ENCODE results near the gene RNASEH2A. TPM values are rescaled to one million over a fixed set of nuclear protein-coding genes. Genes with fewer than 3 reads are reported as not detected.
"Not testable (repeated sequence)": the region's sequence is repeated elsewhere in the genome, so short reads cannot be mapped to it uniquely, and the experiment has no call there.

The RNASEH2A gene
- total RNA-seq, 2 experiments from 2014 or later: 61.9 to 66.8 TPM

DNA sequence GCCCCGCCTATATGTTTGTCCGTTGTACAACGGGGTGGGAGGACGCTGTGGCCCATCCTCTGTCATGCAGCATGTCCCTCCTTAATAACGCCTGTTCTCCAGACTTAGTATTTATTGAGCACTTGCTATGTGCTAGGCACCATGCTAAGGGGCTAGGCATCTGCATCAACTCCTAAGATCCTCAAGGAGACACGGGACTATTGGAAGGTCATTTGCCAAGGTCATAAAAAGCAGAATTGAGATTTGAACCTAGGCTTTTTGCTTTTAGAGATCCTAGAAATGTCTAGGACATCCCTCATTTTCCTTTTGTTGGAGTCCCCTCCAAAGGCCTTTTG is 30.1 kb downstream of the RNASEH2A start:
- Mint-ChIP-seq H3K4me3 (no peak overlapping the region), H3K4me1 (ENCODE audit: low read depth) (peaks cover 40% of the 10 kb centered on the region), H3K27me3 (peaks cover 72% of the 10 kb centered on the region), H3K9me3 (no peaks in the 10 kb centered on the region), H3K36me3 (no peaks in the 10 kb centered on the region), H3K27ac (no peak overlapping the region)
- intact Hi-C loops (cut with micrococcal nuclease): loop anchor here (5.0 kb wide), 2 partner anchors 34 to 59 kb away; partner anchors contain the start of genes HOOK2, PRDX2 and THSD8
- POLR2A ChIA-PET: no interaction called here
- no peak for DNase-seq
- CTCF ChIA-PET: interaction anchor here (0.9 to 2.2 kb wide), 4 partner anchors 11 to 74 kb away, joined by 3 to 17 read pairs (median 8); no protein-coding TSS in a partner anchor

DNA sequence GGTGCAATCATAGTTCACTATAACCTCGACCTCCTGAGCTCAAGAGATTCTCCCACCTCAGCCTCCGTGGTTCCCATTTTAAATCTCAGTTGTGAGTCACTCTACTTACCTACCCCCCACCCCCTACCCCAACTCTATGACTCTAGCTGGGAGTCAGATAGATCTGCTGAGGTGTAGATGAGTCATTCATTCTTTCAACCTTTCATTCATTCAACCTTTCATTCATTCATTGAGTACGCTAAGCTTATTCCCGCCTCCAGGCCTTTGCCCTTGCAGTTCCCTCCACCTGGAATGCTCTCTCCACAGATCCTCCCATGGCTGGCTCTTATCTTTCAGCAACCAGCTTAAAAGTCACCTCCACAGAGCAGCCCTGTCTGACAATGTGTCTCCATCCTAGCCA is 30.8 kb downstream of the RNASEH2A start:
- Mint-ChIP-seq H3K27me3 (peaks cover 70% of the 10 kb centered on the region), H3K4me3 (no peak overlapping the region)
- intact Hi-C loops (cut with micrococcal nuclease): loop anchor here (5.0 kb wide), 2 partner anchors 35 to 60 kb away; partner anchors contain the start of genes HOOK2, PRDX2 and THSD8

DNA sequence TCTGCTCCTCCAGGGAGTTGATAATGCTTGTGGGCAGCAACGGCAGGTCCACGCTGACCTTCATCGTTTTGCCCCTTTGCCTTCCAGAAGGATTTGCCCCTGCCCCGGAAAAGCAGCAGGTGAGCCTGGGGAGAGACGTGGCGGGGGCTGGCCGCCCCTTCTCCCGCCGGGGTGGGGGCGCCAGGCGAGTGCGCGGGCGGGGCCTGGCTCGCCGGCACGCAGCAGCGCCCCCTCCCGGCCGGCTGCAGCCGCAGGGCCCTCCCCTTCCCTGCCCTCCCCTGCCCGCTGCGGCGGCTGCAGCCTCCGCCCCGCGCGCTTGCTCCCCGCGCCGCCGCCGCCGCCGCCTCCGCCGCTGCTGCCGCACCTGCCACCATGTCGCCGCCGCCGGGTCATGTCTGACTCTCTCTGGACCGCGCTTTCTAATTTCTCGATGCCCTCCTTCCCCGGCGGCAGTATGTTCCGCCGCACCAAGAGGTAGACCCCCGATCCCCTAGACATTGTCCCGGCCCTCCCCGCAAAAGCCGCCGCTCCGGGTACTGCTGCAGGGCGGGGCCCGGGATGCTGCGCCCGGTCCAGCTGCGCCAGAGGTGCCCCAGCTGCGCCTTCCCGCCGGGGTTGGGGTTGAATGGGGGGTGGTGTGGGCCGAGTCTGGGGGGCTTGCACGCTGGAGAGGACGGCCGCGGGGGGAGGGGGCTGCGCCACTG is 31.9 kb downstream of the RNASEH2A start, which contains the start of gene MAST1:
TSS of gene MAST1 (plus strand) at position 334 of the 704 bp plus-strand sequence. CDS start at position 392, 58 bp downstream.
- CTCF ChIA-PET: interaction anchor here (0.9 to 2.2 kb wide), 6 partner anchors 9 to 96 kb away, joined by 4 to 17 read pairs (median 4); no protein-coding TSS in a partner anchor
- Mint-ChIP-seq H3K4me1 (ENCODE audit: low read depth) (peaks cover 38% of the 10 kb centered on the region), H3K4me3 (peak within 1 kb of the TSS; percentile 38), H3K36me3 (no peaks in the 10 kb centered on the region), H3K27me3 (peaks cover 69% of the 10 kb centered on the region), H3K9me3 (no peaks in the 10 kb centered on the region), H3K27ac (peak within 1 kb of the TSS; percentile 20)
- POLR2A ChIA-PET: no interaction called here
- DNase-seq: peak; percentile 68
- intact Hi-C loops (cut with micrococcal nuclease): loop anchor here (5.0 kb wide), 2 partner anchors 36 to 61 kb away; partner anchors contain the start of genes HOOK2, PRDX2 and THSD8

More for the DNA sequence above, 30.8 kb downstream of the RNASEH2A start:
- ChIA-PET CTCF (interaction anchor here (0.9 to 2.2 kb wide), 6 partner anchors 8 to 75 kb away, joined by 3 to 17 read pairs (median 4); no protein-coding TSS in a partner anchor), POLR2A (no interaction called here)
- Mint-ChIP-seq H3K4me1 (ENCODE audit: low read depth) (peaks cover 44% of the 10 kb centered on the region), H3K36me3 (no peaks in the 10 kb centered on the region), H3K9me3 (no peaks in the 10 kb centered on the region), H3K27ac (peak overlapping the region; percentile 20)
- DNase-seq: no peak

DNA sequence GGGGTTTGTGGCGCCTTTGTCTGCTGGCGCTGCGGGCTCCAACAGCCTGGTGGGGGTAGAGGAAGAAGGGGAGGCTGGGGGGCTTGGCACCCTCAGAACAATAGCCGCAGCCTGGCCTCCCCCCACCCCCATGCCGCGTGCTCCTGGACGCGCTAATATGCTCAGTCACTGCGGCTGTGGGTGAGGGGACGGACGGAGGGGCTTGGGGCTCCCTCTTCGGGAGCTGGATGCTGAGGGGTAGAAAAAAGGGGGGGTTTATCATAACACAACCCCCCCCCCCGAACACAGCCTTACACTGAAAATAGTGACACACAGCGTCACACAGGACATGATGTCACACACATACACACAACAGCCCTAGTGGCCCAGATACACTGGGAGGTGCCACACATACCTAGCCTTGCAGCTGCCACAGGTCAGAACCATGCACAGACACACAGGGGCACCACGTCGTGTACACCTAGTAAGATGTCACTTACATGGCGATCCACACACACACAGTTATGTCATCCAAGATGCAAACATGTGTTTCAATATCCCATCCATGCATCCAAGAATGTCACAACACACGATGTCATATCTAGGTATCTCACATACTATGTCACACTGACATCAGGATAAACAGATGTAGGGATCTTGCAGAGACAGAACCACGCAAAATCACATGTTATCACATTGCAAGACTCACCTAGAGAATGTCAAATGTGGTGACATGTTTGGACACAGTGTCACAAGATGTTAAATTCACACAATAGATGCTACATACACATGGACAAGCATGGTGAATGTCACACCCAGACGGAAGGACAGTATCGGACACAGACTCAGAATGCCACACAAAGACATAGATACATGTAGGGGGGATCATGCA is 32.7 kb downstream of the RNASEH2A start:
- ChIA-PET POLR2A (no interaction called here), CTCF (interaction anchor here (0.7 to 1.6 kb wide), 5 partner anchors 9 to 97 kb away, joined by 3 to 6 read pairs (median 4); no protein-coding TSS in a partner anchor)
- Mint-ChIP-seq H3K9me3 (no peaks in the 10 kb centered on the region), H3K36me3 (no peaks in the 10 kb centered on the region), H3K4me1 (ENCODE audit: low read depth) (peaks cover 38% of the 10 kb centered on the region), H3K27me3 (peaks cover 70% of the 10 kb centered on the region), H3K4me3 (no peak overlapping the region), H3K27ac (no peak overlapping the region)
- intact Hi-C loops (cut with micrococcal nuclease): loop anchor here (5.0 kb wide), 2 partner anchors 37 to 62 kb away; partner anchors contain the start of genes HOOK2, PRDX2 and THSD8
- DNase-seq: peak; percentile 44

DNA sequence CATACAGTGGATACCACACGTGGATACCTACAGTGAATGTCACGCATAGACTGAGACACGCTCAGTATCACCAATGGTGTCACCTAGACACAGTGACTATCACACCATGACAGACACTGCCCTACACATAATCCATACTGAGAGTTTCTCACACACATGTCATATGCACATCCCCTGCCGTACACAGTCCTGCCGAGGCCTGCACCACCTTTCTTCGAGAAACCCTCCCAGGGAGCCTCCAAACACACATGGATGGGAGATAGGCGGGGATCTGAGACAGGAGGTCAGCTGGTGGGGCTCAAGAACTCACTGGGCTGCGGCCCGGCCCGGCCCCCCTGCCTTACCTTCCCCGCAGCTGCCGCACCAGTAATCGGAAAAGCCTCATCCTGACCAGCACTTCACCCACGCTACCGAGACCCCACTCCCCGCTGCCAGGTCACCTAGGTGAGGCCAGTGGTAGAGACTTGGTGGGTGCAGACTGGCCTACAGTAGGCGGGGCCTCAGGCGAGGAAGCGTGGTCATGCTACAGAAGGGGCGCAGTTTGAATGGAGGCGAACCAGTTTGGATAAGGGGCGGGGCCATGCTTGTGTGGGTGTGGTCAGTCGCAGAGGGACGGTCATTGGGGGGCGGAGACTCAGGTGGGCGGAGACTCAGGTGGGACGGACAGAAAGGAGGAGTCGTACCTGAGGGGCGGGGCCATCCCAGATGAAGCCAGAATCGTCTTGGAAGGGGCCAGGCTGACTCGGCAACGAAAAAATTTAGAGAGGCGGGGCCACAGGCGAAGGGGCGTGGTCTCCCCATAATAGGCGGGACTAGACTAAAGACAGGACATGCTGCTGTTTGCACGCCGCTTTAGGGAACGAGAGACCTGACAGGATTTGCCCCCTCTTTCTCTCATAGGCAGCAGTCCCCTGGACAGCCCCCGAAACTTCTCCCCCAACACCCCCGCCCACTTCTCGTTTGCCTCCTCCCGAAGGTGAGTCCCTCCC is 34.0 kb downstream of the RNASEH2A start:
- POLR2A ChIA-PET: no interaction called here
- Mint-ChIP-seq H3K27ac (no peak overlapping the region), H3K4me3 (no peak overlapping the region), H3K27me3 (peaks cover 64% of the 10 kb centered on the region), H3K36me3 (no peaks in the 10 kb centered on the region), H3K9me3 (no peaks in the 10 kb centered on the region), H3K4me1 (ENCODE audit: low read depth) (peaks cover 34% of the 10 kb centered on the region)
- peak; percentile 77 for DNase-seq
- intact Hi-C loops (cut with micrococcal nuclease): no loop called here
- CTCF ChIA-PET: interaction anchor here (1.3 to 1.6 kb wide), 2 partner anchors 10 to 14 kb away, joined by 4 to 5 read pairs; no protein-coding TSS in a partner anchor

DNA sequence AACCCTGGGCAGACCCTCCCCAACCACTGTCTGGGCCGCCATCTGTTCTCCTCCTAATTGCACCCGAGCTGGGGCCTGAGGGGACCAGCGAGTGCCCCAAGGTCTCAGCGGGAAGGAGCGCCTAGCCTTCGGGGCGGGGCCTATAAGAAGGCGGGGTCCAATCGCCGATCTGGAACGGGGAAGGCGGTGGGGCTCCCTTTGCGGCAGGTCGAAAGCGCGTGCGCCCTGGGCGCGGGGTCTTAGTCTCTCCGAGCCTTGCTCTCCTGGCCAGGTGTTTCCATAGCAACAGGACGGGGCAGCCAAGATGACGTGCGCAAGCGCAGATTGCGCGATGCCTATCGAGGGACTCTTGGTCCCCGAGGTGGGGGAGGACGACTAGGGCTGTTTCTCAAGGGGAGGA is 34.7 kb downstream of the RNASEH2A start:
- Mint-ChIP-seq H3K36me3 (no peaks in the 10 kb centered on the region), H3K4me1 (ENCODE audit: low read depth) (peaks cover 34% of the 10 kb centered on the region), H3K27ac (no peak overlapping the region), H3K4me3 (peak overlapping the region; percentile 27), H3K27me3 (peaks cover 58% of the 10 kb centered on the region), H3K9me3 (no peaks in the 10 kb centered on the region)
- ChIA-PET CTCF (no interaction called here), POLR2A (no interaction called here)
- peak; percentile 36 for DNase-seq
- intact Hi-C loops (cut with micrococcal nuclease): no loop called here

DNA sequence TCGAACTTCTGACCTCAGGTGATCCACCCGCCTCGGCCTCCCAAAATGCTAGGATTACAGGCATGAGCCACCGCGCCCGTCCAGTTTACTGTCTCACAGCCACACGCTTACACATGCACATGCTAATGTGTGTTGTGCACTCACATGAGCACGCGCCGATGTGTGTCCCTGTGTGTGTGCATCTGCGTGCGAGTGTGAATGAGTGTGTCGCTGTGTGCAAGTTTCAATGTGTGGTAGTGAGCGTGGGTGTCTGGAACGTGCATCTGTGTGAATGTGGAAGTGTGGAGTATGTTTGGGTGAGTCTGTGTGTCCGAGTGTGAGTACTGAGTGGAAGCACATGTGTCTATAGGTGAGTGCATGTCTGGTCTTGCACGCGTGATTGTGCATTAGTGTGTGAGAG is 36.1 kb downstream of the RNASEH2A start:
- peaks cover 56% of the 10 kb centered on the region for H3K27me3 Mint-ChIP-seq
- intact Hi-C loops (cut with micrococcal nuclease): no loop called here
- H3K9me3 Mint-ChIP-seq: no peaks in the 10 kb centered on the region

DNA sequence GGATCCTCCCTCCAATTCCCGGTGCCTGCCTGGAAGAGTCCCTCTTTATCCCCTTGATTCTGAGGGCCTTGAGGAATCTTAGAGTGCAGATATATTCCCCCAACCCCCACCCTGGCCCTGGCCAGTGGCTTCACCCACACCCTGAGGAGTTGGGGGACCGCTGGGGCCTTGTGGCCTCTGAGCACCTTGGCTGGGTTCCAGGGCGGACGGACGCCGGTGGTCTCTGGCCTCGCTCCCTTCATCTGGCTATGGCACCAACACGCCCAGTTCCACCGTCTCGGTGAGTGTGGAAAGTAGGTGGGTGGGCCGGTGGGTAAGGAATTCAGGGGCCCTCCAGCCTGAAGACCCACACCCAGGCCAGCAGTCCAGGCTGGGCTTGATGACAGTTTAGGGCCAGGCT is 36.9 kb downstream of the RNASEH2A start:
- Mint-ChIP-seq H3K4me3 (no peak overlapping the region), H3K4me1 (ENCODE audit: low read depth) (peaks cover 31% of the 10 kb centered on the region), H3K27me3 (peaks cover 52% of the 10 kb centered on the region), H3K27ac (no peak overlapping the region), H3K36me3 (no peaks in the 10 kb centered on the region), H3K9me3 (no peaks in the 10 kb centered on the region)
- ChIA-PET CTCF (interaction anchor here (1.5 to 11.8 kb wide), 2 partner anchors 18 to 81 kb away, joined by 6 to 280 read pairs; no protein-coding TSS in a partner anchor), POLR2A (no interaction called here)
- intact Hi-C loops (cut with micrococcal nuclease): no loop called here
- DNase-seq: no peak

More for the DNA sequence above, 36.1 kb downstream of the RNASEH2A start:
- Mint-ChIP-seq H3K36me3 (no peaks in the 10 kb centered on the region), H3K4me3 (no peak overlapping the region), H3K27ac (no peak overlapping the region), H3K4me1 (ENCODE audit: low read depth) (peaks cover 29% of the 10 kb centered on the region)
- ChIA-PET CTCF (no interaction called here), POLR2A (no interaction called here)
- DNase-seq: no peak

DNA sequence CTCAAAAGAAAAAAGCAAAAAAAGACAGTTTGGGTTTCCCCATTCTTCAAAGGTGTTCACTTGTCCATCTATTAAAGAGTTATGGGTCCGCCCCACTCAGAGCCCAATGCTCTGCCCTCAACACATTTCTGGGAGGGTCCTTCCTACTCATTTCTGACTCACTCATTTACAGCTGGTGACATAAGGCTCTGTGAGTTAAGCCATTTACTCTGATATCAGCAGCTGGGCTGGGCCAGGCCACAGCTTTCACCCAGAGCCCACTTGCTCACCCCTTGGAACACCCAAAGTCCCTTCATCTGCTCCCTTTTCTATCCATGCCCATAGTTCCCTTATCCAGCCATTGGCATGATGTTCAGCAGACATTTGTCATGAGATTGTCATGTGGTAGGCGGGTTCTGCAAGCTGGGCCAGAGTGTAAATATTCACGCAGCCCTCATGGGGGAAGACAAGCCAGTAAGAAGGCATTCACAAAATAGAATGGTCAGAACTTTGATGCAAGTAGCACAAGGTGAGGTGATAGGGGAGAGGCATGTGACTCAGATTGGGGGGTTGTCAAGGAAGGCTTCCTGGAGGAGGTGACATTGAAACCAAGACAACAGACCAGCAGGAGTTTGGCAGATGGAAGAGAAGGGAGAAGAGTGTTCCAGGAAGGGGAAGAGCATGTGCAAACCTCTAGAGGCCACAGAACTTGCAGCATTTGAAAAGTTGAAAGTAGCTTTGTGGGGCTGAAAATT is 37.8 kb downstream of the RNASEH2A start:
- no peak for DNase-seq
- ChIA-PET POLR2A (no interaction called here), CTCF (interaction anchor here (1.3 to 11.8 kb wide), 3 partner anchors 19 to 82 kb away, joined by 4 to 280 read pairs (median 6); no protein-coding TSS in a partner anchor)
- Mint-ChIP-seq H3K27me3 (peaks cover 53% of the 10 kb centered on the region), H3K9me3 (no peaks in the 10 kb centered on the region), H3K4me3 (no peak overlapping the region), H3K36me3 (no peaks in the 10 kb centered on the region), H3K27ac (no peak overlapping the region), H3K4me1 (ENCODE audit: low read depth) (peaks cover 28% of the 10 kb centered on the region)
- intact Hi-C loops (cut with micrococcal nuclease): no loop called here

DNA sequence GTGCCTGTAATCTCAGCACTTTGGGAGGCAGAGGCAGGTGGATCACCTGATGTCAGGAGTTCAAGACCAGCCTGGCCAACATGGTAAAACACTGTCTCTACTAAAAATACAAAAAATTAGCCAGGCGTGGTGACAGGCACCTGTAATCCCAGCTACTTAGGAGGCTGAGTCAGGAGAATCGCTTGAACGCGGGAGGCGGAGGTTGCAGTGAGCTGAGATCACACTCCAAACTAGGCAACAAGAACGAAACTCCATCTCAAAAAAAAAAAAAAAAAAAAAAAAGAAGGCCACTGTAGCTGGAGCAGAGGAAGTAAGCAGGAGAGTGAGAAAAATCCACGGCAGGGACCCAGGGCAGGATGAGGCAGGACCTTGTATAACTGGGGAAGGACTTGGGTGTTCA is 40.2 kb downstream of the RNASEH2A start:
- H3K4me3 Mint-ChIP-seq; H3K27ac Mint-ChIP-seq; DNase-seq; H3K36me3 Mint-ChIP-seq; H3K4me1 Mint-ChIP-seq (ENCODE audit: low read depth); H3K9me3 Mint-ChIP-seq: not testable (repeated sequence)
- POLR2A ChIA-PET: interaction anchor here (1.0 to 1.7 kb wide), 3 partner anchors 54 to 81 kb away, joined by 3 to 6 read pairs (median 3); no protein-coding TSS in a partner anchor
- CTCF ChIA-PET: interaction anchor here (0.6 to 11.8 kb wide), 20 partner anchors 9 to 174 kb away, joined by 3 to 280 read pairs (median 8); partner anchors contain the start of gene RNASEH2A
- H3K27me3 Mint-ChIP-seq: peaks cover 30% of the 10 kb centered on the region
- intact Hi-C loops (cut with micrococcal nuclease): loop anchor here (2.0 kb wide), 1 partner anchor 80 kb away; no protein-coding TSS in a partner anchor
